Erythroblast (primary cell): Measurements from ENCODE around the gene RAP2A.

Source experiments
- GATA1 ChIP-seq: IDR thresholded peaks from 2 replicates; pipeline ENCODE4 v1.6.1; 2011; ENCODE audit warnings: low read depth, mild to moderate bottlenecking, control low read depth, low read length, moderate library complexity
- POLR2A ChIP-seq: IDR thresholded peaks from 2 replicates; pipeline ENCODE4 v1.6.1; 2011; ENCODE audit warnings: mild to moderate bottlenecking, low read length

- TF ChIP-seq GATA1 (no peak), POLR2A (no peak)
Measured at GRCh38 chr13:97477844-97478243, 43.9 kb downstream of the RAP2A start.
